Measurements from ENCODE around the gene ZDHHC1.

Gene ZDHHC1

GRCh38 chr16:67394155-67395104 lies 21.8 kb downstream of the ZDHHC1 start:
- peaks cover 73% of the 10 kb centered on the region for H3K27me3 ChIP-seq
- H3K36me3 ChIP-seq = no peaks in the 10 kb centered on the region
- H3K4me3 ChIP-seq (ENCODE audit: low read depth in 1 of 2, low read length in 1 of 2) = peak overlapping the region; percentile 31 to 49
- no peaks in the 10 kb centered on the region for H3K9me3 ChIP-seq
- peaks cover 43 to 53% of the 10 kb centered on the region in 2 experiments for H3K4me1 ChIP-seq (ENCODE audit: control insufficient read depth in 1 of 2, insufficient read depth in 1 of 2, low read depth in 1 of 2, low read length in 1 of 2)
- H3K27ac ChIP-seq = no peak overlapping the region
- TF ChIP-seq, protein P1, sequence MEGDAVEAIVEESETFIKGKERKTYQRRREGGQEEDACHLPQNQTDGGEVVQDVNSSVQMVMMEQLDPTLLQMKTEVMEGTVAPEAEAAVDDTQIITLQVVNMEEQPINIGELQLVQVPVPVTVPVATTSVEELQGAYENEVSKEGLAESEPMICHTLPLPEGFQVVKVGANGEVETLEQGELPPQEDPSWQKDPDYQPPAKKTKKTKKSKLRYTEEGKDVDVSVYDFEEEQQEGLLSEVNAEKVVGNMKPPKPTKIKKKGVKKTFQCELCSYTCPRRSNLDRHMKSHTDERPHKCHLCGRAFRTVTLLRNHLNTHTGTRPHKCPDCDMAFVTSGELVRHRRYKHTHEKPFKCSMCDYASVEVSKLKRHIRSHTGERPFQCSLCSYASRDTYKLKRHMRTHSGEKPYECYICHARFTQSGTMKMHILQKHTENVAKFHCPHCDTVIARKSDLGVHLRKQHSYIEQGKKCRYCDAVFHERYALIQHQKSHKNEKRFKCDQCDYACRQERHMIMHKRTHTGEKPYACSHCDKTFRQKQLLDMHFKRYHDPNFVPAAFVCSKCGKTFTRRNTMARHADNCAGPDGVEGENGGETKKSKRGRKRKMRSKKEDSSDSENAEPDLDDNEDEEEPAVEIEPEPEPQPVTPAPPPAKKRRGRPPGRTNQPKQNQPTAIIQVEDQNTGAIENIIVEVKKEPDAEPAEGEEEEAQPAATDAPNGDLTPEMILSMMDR (IDR thresholded peaks at IDR 0.05) = no peak

GRCh38 chr16:67393788-67394154 lies 22.5 kb downstream of the ZDHHC1 start:
- H3K4me3 ChIP-seq (ENCODE audit: low read depth in 1 of 2, low read length in 1 of 2) = peak overlapping the region; percentile 26 to 49

DNA sequence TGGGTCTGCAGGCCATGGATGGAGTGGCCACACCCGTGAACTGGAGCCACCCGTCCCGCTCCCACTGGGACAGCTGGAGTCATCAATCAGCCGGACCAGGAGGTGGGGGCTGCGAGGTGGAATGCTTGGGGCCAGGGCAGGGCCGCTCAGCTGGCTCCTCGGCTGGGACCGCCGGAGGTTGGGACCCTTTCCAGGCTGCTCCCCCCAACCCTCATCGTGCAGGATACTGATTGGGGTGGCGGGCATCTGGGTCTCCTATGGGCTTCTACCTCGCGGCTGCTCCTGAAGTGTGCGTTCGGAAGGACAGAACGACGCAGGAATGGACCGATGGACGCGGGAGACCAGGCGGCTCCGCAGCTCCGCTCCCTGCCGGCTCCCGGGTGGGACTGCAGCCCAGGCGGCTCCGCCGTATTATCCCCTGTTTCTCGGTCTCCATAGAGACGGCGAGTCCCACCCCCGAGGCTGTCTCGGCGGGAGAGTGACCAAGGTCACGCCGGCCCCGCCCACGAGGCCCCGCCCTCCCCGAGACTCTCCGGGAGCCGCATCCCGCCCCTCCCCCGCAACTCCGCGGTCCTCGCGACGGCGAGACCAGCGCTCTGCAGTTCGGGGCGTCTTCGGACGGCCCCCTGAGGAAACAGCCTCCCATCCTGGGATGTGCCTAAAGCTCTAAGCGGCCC lies 23.0 kb downstream of the ZDHHC1 start, which contains the start of gene TPPP3:
TPPP3 (minus strand) TSS at position 388 of the 677 bp plus-strand sequence. CDS start 2,387 bp downstream, outside the sequence.
- Histone ChIP-seq H3K27ac (no peak within 1 kb of the TSS), H3K9me3 (no peaks in the 10 kb centered on the region), H3K27me3 (peaks cover 65% of the 10 kb centered on the region), H3K4me3 (ENCODE audit: low read depth in 1 of 2, low read length in 1 of 2) (peak within 1 kb of the TSS; percentile 31 to 49), H3K4me1 (ENCODE audit: control insufficient read depth in 1 of 2, insufficient read depth in 1 of 2, low read depth in 1 of 2, low read length in 1 of 2) (peaks cover 43 to 49% of the 10 kb centered on the region in 2 experiments), H3K36me3 (no peaks in the 10 kb centered on the region)
- TF ChIP-seq, protein P1 (IDR thresholded peaks at IDR 0.05) = peak; percentile 21

More at GRCh38 chr16:67393788-67394154, 22.5 kb downstream of the ZDHHC1 start:
- peaks cover 67% of the 10 kb centered on the region for H3K27me3 ChIP-seq
- no peaks in the 10 kb centered on the region for H3K9me3 ChIP-seq
- H3K4me1 ChIP-seq (ENCODE audit: control insufficient read depth in 1 of 2, insufficient read depth in 1 of 2, low read depth in 1 of 2, low read length in 1 of 2) = peaks cover 43 to 49% of the 10 kb centered on the region in 2 experiments
- no peaks in the 10 kb centered on the region for H3K36me3 ChIP-seq
- TF ChIP-seq, protein P1 (IDR thresholded peaks at IDR 0.05) = no peak
- H3K27ac ChIP-seq = no peak overlapping the region

GRCh38 chr16:67392301-67393059 lies 23.8 kb downstream of the ZDHHC1 start:
- H3K4me1 ChIP-seq (ENCODE audit: control insufficient read depth in 1 of 2, insufficient read depth in 1 of 2, low read depth in 1 of 2, low read length in 1 of 2) = peaks cover 43 to 49% of the 10 kb centered on the region in 2 experiments
- no peaks in the 10 kb centered on the region for H3K36me3 ChIP-seq
- peaks cover 61% of the 10 kb centered on the region for H3K27me3 ChIP-seq
- H3K9me3 ChIP-seq = no peaks in the 10 kb centered on the region
- TF ChIP-seq, protein P1 (IDR thresholded peaks at IDR 0.05) = no peak
- no peak overlapping the region for H3K4me3 ChIP-seq (ENCODE audit: low read depth in 1 of 2, low read length in 1 of 2)
- H3K27ac ChIP-seq = no peak overlapping the region
